Upper lobe of left lung (tissue), 4 donors: ENCODE measurements around the gene SAMD9L.

Experiments used
- EP300 ChIP-seq, 4 donors: sonication (generic); formaldehyde crosslinking; IDR thresholded peaks; one replicate each; pipeline ENCODE4 v1.5.1; 2017; ENCODE audit warnings: antibody characterized with exemption in 4 of 4, control low read depth in 2 of 4
- POLR2A ChIP-seq, 4 donors: fragments of 450-650 bp; IDR thresholded peaks; one replicate each; pipeline ENCODE4 v1.5.1; 2016 to 2017; ENCODE audit warnings: antibody characterized with exemption in 4 of 4, mild to moderate bottlenecking in 2 of 4
- POLR2AphosphoS5 ChIP-seq, 2 donors: sonication (generic); formaldehyde crosslinking; IDR thresholded peaks; one replicate each; pipeline ENCODE4 v1.5.1; 2017; ENCODE audit warnings: antibody characterized with exemption in 2 of 2
- TF ChIP-seq, protein P1 (sequence below), 6 experiments: fragments of 450-650 bp in 4 of 6; fragments of 200-600 bp in 2 of 6; sonication (generic) in 2 of 6; IDR thresholded peaks; one replicate each; pipeline ENCODE4 v1.5.1; 2016 to 2019; ENCODE audit warnings: antibody characterized with exemption in 6 of 6

DNA sequence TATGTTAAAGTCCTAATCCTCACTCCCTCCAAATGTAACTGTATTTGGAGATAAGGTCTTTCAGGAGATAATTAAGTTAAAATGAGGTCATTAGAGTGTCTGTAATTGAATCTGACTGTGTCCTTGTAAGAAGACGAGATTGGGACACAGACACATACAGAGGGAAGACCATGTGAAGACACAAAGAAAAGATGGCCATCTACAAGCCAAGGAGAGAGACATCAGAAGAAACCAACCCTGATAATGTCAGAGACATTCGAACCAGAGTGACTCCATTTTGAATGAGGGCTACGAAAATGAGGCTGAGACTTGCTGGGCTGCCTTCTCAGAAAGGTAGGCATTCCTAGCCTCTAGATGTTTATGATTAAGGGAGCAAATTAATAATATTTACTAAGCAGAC is 542 bp upstream of the SAMD9L start:
- TF ChIP-seq, protein P1, sequence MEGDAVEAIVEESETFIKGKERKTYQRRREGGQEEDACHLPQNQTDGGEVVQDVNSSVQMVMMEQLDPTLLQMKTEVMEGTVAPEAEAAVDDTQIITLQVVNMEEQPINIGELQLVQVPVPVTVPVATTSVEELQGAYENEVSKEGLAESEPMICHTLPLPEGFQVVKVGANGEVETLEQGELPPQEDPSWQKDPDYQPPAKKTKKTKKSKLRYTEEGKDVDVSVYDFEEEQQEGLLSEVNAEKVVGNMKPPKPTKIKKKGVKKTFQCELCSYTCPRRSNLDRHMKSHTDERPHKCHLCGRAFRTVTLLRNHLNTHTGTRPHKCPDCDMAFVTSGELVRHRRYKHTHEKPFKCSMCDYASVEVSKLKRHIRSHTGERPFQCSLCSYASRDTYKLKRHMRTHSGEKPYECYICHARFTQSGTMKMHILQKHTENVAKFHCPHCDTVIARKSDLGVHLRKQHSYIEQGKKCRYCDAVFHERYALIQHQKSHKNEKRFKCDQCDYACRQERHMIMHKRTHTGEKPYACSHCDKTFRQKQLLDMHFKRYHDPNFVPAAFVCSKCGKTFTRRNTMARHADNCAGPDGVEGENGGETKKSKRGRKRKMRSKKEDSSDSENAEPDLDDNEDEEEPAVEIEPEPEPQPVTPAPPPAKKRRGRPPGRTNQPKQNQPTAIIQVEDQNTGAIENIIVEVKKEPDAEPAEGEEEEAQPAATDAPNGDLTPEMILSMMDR (IDR thresholded peaks at IDR 0.05): no peak
- TF ChIP-seq EP300 (IDR thresholded peaks at IDR 0.05) (no peak), POLR2A (IDR thresholded peaks at IDR 0.05) (no peak), POLR2AphosphoS5 (IDR thresholded peaks at IDR 0.05) (no peak)
